MG63 (cell line): ENCODE data around the gene MORN1. TPM values are rescaled to one million over a fixed set of nuclear protein-coding genes. Genes with fewer than 3 reads are reported as not detected.
"Not testable (repeated sequence)": the region's sequence is repeated elsewhere in the genome, so short reads cannot be mapped to it uniquely, and the experiment has no call there.

Source experiments
- DNase-seq: peaks from one replicate; pipeline ENCODE4 v3.0.0-alpha.2; 2020
- H3K27me3 ChIP-seq: fragments of 250-450 bp; sonication (Bioruptor Pico); 2 replicates; pipeline ENCODE4 v1.5.1; 2020; ENCODE audit warnings: mild to moderate bottlenecking, moderate library complexity
- H3K36me3 ChIP-seq: fragments of 250-450 bp; sonication (Bioruptor Pico); 2 replicates; pipeline ENCODE4 v1.5.1; 2020; ENCODE audit warnings: mild to moderate bottlenecking, moderate library complexity
- H3K4me3 ChIP-seq: fragments of 250-450 bp; sonication (Bioruptor Pico); 2 replicates; pipeline ENCODE4 v1.5.1; 2020; ENCODE audit warnings: mild to moderate bottlenecking, moderate library complexity
- H3K9me3 ChIP-seq: fragments of 250-450 bp; sonication (Bioruptor Pico); 2 replicates; pipeline ENCODE4 v1.5.1; 2020; ENCODE audit warnings: mild to moderate bottlenecking, moderate library complexity
- total RNA-seq: library from RNA; depleted of rRNA; stranded (reverse); fragments of >200 nt; shearing (Covaris generic); gene quantifications from 2 replicates; pipeline ENCODE4 v1.2.3, GENCODE V29; 2014; ENCODE audit warnings: low replicate concordance

Gene MORN1
- total RNA-seq, 1 experiment from 2014 or later = 20.5 TPM

DNA sequence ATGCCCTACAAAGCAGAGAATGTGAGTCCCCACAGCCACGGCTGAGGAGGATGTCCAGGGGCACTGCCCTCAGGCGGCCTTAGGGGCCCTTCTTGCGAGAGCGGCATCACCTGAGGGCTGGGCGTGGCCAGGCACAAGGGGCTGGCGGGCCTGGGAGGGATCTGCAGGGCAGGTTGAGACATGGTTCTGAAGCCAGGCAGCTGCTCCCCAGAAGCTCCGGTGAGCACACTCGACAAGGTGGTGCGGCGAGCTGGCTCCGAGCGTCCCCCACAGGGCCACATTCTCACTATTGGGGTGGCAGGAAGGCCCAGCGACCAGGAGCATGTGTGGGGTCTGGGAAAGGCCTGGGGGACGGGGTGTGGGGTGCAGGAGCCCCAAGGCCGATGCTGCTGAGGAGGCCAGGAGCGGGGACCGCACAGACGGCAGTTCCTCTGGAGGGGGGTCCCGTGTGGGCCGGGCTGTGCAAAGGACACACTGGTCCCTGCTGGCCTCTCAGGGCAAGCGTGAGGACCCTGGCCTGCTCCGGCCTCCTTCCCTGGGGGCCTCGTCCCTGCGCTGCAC is 47.2 kb downstream of the MORN1 start:
- no peak for DNase-seq
- no peaks in the 10 kb centered on the region for H3K27me3 ChIP-seq
- no peaks in the 10 kb centered on the region for H3K9me3 ChIP-seq
- H3K36me3 ChIP-seq = no peaks in the 10 kb centered on the region
- no peak overlapping the region for H3K4me3 ChIP-seq

DNA sequence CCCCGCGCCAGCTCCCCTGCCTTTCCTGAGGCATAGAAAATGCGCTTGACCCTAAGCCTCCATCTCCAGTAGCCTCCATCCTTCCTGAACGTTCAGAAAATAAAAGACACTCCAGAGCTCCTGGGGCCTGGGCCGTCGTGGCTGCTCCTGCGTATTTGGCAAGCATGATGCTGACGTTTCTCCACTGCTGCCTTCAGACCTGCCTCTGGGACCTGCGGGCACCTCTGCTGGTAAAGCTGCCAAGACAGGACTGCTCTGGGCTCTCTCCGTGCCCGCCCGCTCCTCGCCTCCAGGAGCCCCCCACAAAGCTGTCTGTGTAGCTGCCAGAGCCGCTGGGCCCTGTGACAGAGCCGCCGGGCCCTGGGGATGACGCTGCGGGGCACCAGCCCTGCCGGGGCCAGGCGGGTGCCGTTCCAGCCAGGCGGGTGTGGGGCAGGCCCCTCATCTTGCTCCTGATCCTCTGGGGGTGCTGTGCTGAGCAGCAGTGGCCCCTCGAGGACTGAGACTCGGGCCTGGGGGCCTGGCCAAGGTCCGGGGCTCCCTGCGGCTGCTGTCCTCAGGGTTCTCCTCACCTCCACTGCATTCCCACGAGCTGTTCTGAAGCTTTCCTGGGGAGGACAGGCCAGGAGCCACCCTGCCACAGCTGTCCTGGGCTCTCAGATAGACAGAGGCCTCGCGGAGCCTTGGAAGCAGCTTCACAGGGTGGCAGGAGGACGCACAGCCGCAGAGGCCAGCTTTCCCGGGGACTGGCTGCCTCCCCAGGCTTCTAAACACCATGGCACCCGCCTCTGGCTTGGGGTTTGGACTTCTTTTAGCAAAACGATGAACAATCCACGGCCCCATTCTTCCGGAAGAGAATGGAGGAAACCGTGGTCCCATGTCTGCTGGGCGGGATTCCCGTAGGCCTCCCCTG is 48.1 kb downstream of the MORN1 start:
- H3K27me3 ChIP-seq = no peaks in the 10 kb centered on the region
- no peak for DNase-seq
- H3K9me3 ChIP-seq = no peaks in the 10 kb centered on the region
- no peaks in the 10 kb centered on the region for H3K36me3 ChIP-seq
- H3K4me3 ChIP-seq = no peak overlapping the region

DNA sequence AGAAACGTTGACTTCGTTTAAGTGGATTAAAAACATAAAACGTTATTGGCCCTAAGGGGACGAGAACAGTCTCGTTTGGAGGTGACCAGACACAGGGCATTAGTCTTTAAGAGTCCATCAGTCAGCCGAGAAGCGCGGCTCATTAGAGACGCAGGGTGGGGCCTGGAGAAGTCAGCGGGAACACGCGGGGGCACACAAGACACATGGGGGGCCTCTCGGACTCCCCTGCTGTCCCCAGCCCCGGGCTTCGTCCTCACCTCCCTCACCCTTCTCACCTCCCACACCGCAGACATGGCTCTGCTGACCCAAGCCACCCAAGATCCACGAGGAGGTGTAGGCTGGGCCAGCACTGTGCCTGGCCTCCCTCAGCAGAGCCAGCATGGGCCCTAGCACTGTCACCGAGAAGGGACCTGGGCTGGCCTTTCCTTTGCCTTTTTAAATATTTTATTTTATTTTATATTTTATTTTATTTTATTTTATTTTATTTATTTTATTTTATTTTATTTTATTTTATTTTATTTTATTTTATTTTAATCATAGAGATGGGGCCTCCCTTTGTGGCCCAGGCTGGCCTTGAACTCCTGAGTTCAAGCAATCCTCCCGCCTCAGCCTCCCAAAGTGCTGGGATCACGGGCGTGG is 48.9 kb downstream of the MORN1 start:
- Histone ChIP-seq H3K36me3 (no peaks in the 10 kb centered on the region), H3K4me3 (no peak overlapping the region), H3K27me3 (no peaks in the 10 kb centered on the region), H3K9me3 (no peaks in the 10 kb centered on the region)
- no peak for DNase-seq

DNA sequence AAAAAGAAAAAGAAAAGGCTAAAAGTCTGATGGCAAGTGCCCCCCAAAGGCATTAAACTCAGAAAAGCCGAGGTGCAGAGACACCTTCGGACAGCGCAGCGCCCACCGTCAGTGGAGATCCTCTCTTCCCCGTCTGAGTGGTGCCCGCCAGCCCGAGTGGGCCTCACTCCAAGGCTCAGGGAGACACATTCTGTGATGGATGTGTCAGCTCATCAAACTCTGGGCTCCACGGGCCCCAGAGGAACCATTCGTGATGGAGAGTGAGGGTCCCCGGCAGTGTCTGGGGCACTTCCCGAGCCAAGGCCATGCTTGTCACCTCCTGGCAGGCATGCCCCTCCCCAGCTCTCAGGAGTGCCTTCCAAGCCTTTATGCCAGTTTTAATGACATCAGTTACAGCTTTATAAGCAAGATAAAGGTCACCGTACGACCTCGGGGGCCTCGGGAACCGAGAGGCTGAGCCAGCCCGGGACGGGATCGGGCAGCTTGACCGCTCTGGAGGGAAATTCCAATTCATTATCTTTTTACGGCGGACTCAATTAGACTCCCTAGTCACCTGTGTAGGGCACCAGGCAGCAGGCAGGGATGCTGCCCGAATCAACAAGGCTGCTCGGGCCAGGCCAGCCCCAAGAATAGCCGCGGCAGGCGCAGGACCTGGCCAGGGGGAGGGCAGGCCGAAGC is 49.5 kb downstream of the MORN1 start:
- Histone ChIP-seq H3K9me3 (no peaks in the 10 kb centered on the region), H3K36me3 (no peaks in the 10 kb centered on the region), H3K27me3 (no peaks in the 10 kb centered on the region), H3K4me3 (no peak overlapping the region)
- no peak for DNase-seq

DNA sequence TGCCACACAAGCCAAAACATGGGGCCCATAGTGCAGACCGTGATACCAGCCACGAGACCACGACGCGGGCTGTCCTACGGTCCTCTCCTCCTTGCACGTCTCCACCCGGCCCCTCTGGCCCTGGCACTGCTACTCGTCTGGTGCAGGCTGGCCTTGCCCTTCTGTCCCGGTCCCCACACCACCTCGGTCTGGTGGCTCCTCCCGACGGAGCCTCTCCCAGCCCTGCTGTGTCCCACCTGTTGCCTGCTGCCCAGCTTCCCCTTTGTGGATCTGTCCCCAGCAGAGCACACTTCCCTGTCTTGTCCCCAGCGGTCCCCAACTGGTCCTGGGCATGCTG is 50.5 kb downstream of the MORN1 start:
- DNase-seq = no peak
- no peaks in the 10 kb centered on the region for H3K27me3 ChIP-seq
- no peaks in the 10 kb centered on the region for H3K9me3 ChIP-seq
- H3K4me3 ChIP-seq = no peak overlapping the region
- H3K36me3 ChIP-seq = no peaks in the 10 kb centered on the region

DNA sequence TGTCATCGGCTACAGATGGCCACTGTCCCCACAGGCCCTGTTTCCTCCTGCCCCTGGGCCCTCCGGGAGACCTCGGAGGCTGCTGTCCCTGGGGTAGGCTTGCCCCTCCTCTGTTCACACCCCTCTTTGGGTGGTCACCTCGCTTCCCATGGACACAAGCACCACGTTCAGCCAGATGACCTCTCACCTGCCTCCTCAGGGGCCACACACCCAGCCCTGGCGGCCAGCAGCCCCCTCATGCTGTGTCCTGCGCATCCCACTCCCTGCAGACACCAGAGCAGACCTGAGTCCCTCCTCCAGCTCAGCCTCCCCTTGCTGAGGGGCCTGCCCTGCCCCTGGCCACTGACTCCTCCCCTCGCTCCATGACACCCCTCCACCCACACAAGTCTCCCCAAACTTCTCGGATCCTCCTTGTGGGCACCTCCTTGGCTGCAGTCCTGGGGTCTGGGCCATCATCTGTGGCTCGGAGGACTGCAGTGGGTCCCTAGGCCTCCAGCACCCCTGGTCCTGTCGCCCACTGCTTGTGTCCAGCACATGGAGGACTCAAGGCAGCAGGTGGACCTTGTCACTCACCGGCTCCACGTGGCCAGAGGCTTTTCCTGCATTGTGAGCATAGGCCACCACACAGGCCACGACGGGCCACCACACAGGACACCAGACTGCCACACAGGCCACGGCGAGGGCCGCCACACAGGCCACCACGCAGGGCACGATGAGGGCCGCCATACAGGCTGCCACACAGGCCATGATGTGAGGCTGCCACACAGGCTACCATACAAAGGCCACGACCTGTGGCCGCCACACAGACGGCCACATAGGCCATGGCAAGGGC is 51.1 kb downstream of the MORN1 start:
- no peak for DNase-seq
- H3K27me3 ChIP-seq = no peaks in the 10 kb centered on the region

DNA sequence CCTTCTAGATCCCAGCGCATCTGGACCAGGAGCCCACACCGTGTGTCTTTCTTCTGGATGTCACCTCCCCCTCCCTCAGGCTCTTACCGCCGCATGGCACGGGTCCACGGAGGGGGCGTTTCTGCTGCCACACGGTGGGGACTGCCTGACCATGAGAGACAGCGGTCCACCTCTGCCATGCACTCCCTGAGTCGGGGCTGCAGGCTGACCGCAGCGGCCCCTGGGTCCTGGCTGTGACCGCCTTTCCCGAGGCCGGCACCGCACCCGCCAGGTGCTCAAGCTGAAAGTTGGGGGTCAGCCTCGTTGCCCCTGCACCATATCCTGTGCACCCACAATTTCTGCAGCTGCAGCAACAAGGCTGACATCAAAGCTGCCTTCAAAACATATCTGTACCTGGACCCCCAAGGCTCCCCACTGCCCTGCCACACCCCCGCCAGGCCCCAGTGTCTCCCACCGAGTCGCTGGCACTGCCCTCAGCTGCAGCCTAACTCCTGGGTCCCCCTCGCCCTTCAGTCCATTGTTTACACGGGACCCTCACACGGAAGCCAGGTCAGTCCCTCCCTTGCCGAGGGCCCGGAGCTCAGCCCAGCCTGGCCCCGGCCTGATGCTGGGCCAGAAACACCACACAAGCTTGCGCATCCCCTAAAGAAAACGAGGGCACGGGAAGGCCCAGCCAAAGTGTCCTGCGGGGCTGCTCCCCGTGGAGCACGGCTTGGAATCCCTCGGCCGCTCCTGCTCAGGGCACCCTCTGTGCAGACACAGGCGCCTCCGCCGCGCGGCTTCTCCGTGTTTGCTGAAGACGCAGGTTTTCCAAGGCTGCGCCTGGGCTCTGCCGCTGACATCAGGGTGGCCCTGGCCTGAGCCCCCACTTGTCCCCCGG is 51.9 kb downstream of the MORN1 start:
- no peak for DNase-seq
- no peaks in the 10 kb centered on the region for H3K27me3 ChIP-seq
- no peak overlapping the region for H3K4me3 ChIP-seq
- no peaks in the 10 kb centered on the region for H3K36me3 ChIP-seq
- H3K9me3 ChIP-seq = no peaks in the 10 kb centered on the region

More for the DNA sequence above, 51.1 kb downstream of the MORN1 start:
- Histone ChIP-seq H3K36me3 (no peaks in the 10 kb centered on the region), H3K4me3 (no peak overlapping the region), H3K9me3 (no peaks in the 10 kb centered on the region)

DNA sequence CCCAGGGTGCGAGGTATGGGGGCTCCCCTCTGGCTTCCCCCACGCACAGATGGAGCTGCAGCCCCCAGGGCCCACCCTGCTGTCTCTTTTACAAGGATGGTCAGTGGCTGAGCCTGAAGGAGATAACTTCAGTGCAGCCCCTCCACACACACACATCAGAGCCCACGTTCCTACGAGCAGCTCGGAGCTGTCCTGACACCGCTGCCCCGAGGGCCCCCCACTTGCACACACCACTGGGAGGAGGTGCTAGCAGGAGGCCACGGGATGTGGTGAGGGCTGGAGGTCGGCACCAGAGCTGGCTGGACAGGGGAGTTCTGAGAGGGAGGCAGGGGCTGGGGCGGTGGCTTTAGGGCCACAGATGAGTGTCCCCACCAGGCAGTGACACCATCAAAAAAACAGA is 53.9 kb downstream of the MORN1 start:
- H3K36me3 ChIP-seq = no peaks in the 10 kb centered on the region
- H3K9me3 ChIP-seq = no peaks in the 10 kb centered on the region
- H3K4me3 ChIP-seq = no peak overlapping the region
- H3K27me3 ChIP-seq = no peaks in the 10 kb centered on the region
- DNase-seq = no peak

DNA sequence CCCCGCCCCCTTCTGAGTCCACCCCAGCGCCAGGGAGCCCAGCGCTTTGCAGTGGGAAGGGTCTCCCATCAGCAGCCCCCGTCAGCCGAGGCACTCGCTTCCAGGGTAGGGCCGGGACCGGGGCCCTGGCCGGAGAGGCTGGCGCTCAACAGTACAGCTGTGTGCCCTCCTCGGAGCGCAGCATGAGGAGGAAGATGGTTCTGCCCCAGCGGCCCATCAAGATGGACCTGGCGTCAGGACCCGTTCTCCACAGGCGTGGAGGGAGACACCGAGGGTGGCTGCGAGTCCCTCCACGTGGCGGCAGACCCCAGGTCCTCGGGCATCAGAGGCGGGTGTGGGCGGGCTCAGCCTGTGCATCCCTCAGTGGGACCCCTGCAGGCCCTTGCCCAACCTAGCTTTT is 54.3 kb downstream of the MORN1 start:
- no peaks in the 10 kb centered on the region for H3K27me3 ChIP-seq
- no peaks in the 10 kb centered on the region for H3K9me3 ChIP-seq
- DNase-seq = no peak
- no peak overlapping the region for H3K4me3 ChIP-seq
- no peaks in the 10 kb centered on the region for H3K36me3 ChIP-seq

DNA sequence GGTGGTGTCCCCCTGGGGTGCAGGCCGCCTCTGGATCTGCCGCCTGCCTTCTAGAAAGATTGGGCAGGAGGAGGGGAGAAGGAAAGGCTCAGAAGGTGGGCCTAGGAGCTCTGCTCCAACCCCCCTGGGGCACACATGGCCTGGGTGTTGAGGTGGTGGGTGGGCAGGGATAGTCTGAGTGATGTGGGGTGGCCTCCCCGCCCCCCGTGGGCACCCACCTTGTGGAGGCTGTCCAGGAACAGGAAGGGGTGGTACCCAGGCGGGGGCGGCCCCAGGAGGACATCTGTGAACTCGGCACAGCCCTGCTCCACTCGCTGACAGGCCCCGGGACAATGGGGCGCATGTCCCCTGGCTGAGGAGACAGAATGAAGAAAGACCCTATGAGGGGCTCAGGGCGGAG is 54.9 kb downstream of the MORN1 start:
- DNase-seq = no peak
- Histone ChIP-seq H3K4me3 (no peak overlapping the region), H3K36me3 (no peaks in the 10 kb centered on the region), H3K9me3 (no peaks in the 10 kb centered on the region), H3K27me3 (no peaks in the 10 kb centered on the region)

DNA sequence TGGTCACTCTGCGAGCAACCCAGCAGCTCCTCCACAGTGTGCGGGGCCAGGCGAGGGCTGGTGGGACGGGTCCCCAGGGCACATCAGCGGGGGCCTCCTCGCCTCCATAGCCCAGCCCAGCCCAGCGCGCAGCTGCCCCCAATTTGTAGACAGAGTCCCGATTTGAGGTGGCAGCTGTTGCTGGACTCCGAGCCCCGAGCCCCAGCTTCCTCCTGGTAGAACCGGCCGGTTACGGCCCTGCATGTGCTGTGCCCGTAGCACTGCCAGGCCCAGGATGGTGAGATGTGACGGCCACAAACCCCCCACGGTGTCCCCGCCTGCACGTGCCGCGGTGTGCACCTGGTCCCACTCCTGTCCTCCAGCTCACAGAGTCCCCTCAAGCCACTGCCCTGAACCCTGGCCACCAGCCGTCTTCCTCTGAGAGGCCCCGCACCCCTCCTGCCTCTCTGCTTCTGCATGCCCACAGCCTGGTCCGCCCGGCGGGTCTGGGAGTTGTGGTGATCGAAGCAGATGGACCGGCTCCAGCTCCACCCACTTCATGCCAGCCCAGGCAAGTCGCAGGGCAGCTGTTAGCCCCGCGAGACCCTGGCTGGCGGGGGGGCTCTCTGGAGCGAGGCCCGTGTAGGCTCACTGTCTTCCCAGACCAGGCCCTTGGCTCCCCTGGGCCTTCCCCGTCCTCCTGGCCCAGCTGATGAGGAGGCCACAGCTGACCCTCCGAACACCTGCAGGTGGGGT is 55.5 kb downstream of the MORN1 start:
- H3K4me3 ChIP-seq = no peak overlapping the region
- no peak for DNase-seq
- no peaks in the 10 kb centered on the region for H3K9me3 ChIP-seq

DNA sequence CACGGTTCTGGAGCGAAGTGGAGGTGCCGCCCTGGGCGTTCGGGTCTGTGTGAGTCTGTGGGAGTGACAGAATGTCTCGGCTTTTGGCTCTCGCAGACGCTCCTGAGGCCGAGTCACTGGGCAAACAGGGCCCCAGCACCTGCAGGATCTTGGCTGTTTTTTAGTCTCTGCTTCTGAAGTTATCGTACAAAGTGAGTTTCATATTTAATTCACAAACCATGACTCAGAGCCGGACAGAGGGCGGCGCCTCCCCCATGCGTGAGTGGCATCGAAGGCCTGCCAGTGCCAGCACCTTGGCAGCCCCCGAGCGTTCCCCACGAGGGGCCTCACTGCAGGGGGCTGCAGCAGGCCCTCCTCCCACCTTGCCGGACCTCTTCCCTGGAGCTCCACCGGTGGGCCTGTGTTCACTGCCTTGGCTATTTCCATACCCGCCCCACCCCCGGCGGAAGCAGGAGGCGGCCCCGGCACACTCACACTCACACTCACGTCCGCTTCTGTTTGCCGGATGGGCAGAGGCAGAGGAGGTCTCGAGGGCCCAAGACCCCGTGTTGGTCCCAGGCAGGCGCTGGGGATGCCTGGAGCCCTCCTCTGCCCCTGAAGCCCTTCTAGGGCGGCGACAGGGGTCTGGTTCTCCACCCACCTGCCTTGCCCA is 56.3 kb downstream of the MORN1 start:
- H3K27me3 ChIP-seq = no peaks in the 10 kb centered on the region
- no peaks in the 10 kb centered on the region for H3K36me3 ChIP-seq
- H3K9me3 ChIP-seq = no peaks in the 10 kb centered on the region
- no peak for DNase-seq
- no peak overlapping the region for H3K4me3 ChIP-seq

More for the DNA sequence above, 55.5 kb downstream of the MORN1 start:
- Histone ChIP-seq H3K27me3 (no peaks in the 10 kb centered on the region), H3K36me3 (no peaks in the 10 kb centered on the region)

DNA sequence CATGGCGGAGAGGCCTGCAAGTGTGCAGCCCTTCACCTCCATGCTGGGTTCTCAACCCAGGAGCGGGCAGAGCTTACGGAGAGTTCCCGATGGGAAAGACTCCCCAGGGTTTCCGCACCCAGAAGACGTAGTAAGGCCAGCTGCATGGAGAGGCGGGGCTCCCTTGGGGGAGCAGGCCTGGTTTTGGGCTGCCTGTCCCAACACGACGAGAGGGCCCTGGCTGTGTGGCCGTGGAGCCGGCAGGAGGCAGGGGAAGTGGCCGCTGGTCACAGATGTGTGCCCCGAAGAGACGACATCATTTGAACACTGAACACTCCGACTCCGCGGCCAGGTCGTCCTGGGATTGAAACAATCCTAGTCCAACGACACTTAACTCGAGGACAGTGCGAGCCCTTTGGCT is 57.0 kb downstream of the MORN1 start:
- H3K4me3 ChIP-seq = no peak overlapping the region
- no peaks in the 10 kb centered on the region for H3K27me3 ChIP-seq
- no peaks in the 10 kb centered on the region for H3K9me3 ChIP-seq
- no peaks in the 10 kb centered on the region for H3K36me3 ChIP-seq
- DNase-seq = no peak

DNA sequence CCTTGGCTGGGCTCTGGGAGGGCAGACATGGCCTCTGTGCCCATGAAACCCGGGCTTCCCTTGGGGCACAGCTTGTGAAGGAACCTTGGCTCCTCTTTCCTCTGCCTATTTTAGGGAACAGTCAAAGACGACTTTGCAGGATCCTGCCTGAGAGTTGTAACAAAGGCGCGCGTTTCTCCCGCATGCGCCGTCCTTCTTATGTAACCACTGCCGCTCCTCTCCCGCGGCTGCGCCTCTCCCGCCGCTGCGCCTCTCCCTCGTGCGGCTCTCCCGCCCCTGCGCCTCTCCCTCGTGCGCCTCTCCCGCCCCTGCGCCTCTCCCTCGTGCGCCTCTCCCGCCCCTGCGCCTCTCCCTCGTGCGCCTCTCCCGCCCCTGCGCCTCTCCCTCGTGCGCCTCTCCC is 59.8 kb downstream of the MORN1 start:
- H3K27me3 ChIP-seq, H3K36me3 ChIP-seq, H3K9me3 ChIP-seq, H3K4me3 ChIP-seq, DNase-seq: not testable (repeated sequence)

DNA sequence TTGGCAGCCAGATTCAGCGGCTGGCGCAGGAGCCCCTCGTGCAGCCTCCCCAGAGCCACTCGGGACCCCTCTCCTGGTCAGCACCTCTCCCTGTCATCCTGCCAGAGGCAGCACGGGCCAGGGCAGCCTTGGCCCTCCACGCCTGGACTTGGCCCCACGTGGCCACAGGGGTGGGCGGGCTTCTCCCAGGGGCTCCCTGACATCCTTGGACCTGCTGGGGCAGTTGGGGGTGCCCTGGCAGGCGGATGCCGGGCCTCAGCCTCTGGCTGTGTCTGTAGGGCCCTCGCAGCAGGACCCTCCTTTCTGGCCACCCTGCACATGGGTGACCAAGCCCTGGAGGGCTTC is 60.2 kb downstream of the MORN1 start:
- no peaks in the 10 kb centered on the region for H3K9me3 ChIP-seq
- no peak for DNase-seq
- H3K4me3 ChIP-seq = no peak overlapping the region
- H3K27me3 ChIP-seq = no peaks in the 10 kb centered on the region
- H3K36me3 ChIP-seq = no peaks in the 10 kb centered on the region
